ENCODE measurements around the gene FMN1.

- TF ChIP-seq POLR2A (IDR thresholded peaks at IDR 0.05): no peak
- TF ChIP-seq CTCF (IDR thresholded peaks at IDR 0.05): no peak
These were observed 212.5 kb downstream of the FMN1 start for GRCh38 chr15:32982001-32982400.
